ENCODE data around the gene SRGAP3. TPM values are rescaled to one million over a fixed set of nuclear protein-coding genes. Genes with fewer than 3 reads are reported as not detected.

Gene SRGAP3
- total RNA-seq, 1 experiment from 2014 or later: 17.9 TPM

DNA sequence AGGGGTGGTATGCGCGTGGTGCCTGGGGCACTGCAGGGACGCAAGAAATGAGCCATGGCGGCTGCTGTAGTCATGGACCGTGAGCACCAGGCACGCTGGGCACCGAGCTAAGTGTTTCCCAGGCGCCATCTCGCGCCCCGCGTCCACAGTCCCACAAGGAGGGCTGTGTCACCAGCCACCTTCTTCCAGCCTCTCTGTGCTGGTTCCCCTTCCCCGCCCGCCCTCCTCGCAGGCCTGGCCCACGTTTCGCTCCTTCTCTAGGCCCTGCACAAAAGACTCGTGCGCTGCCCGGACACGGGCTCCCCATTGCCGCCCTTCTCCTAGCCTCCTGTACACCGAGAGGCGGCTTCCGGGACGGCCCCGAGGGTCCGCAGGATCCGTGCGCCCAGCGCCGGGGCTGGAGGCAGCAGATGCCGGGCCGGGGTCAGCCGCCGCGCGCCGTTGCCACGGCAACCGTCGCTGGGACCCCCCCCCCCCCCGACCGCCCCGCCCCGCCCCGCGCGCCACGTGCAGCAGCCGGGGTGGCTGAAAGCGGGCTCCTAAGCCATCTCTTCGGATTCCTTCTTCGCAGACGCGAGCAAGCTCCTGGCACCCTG, 113.4 kb downstream of the SRGAP3 start (continued):
- no peak for TF ChIP-seq EMX1 (CRISPR knock-in tag; IDR thresholded peaks at IDR 0.05)
- TF ChIP-seq ZNF396 (CRISPR knock-in tag; IDR thresholded peaks at IDR 0.05; ENCODE audit: borderline replicate concordance): no peak
- TF ChIP-seq FOXP1 (CRISPR knock-in tag; IDR thresholded peaks at IDR 0.05; ENCODE audit: borderline replicate concordance): no peak
- no peak for TF ChIP-seq ESRRA (CRISPR knock-in tag; IDR thresholded peaks at IDR 0.05; ENCODE audit: borderline replicate concordance)
- no peak for TF ChIP-seq NR2C2 (CRISPR knock-in tag; IDR thresholded peaks at IDR 0.05)
- no peak for TF ChIP-seq NFATC4 (CRISPR knock-in tag; IDR thresholded peaks at IDR 0.05)
- no peak for TF ChIP-seq GABPB1 (CRISPR knock-in tag; IDR thresholded peaks at IDR 0.05)
- no peak for TF ChIP-seq CBFB (CRISPR knock-in tag; IDR thresholded peaks at IDR 0.05; ENCODE audit: low read depth)
- no peak for TF ChIP-seq ZNF281 (CRISPR knock-in tag; IDR thresholded peaks at IDR 0.05)
- no peak for TF ChIP-seq ETV6 (CRISPR knock-in tag; IDR thresholded peaks at IDR 0.05)
- no peak for TF ChIP-seq OVOL2 (CRISPR knock-in tag; IDR thresholded peaks at IDR 0.05; ENCODE audit: borderline replicate concordance)

- Mint-ChIP-seq H3K36me3 (peaks cover 7% of the 10 kb centered on the region), H3K27ac (no peak overlapping the region), H3K4me3 (peak overlapping the region; percentile 61), H3K4me1 (peaks cover 17% of the 10 kb centered on the region), H3K9me3 (peaks cover 11% of the 10 kb centered on the region), H3K27me3 (ENCODE audit: low read depth) (peaks cover 22% of the 10 kb centered on the region)
- CTCF ChIA-PET: interaction anchor here (0.9 to 2.4 kb wide), 6 partner anchors 11 to 167 kb away, joined by 3 to 19 read pairs (median 4); no protein-coding TSS in a partner anchor
- POLR2A ChIA-PET: no interaction called here
- DNase-seq (ENCODE audit: low spot score) (no peak), ATAC-seq (peak; percentile 40)
- TF ChIP-seq GTF2I (CRISPR knock-in tag; conservative IDR thresholded peaks at IDR 0.05) (no peak), ATF2 (CRISPR knock-in tag; IDR thresholded peaks at IDR 0.05; ENCODE audit: borderline replicate concordance, low read depth) (no peak), ZNF232 (CRISPR knock-in tag; IDR thresholded peaks at IDR 0.05) (no peak), ETV6 (CRISPR knock-in tag; IDR thresholded peaks at IDR 0.05) (no peak), NFYB (CRISPR knock-in tag; conservative IDR thresholded peaks at IDR 0.05; ENCODE audit: low read depth) (no peak), ZNF512 (CRISPR knock-in tag; IDR thresholded peaks at IDR 0.05; ENCODE audit: borderline replicate concordance) (no peak), CREM (CRISPR knock-in tag; IDR thresholded peaks at IDR 0.05) (no peak), ZNF121 (CRISPR knock-in tag; IDR thresholded peaks at IDR 0.05) (no peak), CREB1 (CRISPR knock-in tag; IDR thresholded peaks at IDR 0.05) (no peak), ESRRA (CRISPR knock-in tag; IDR thresholded peaks at IDR 0.05; ENCODE audit: borderline replicate concordance) (no peak), CBFB (CRISPR knock-in tag; IDR thresholded peaks at IDR 0.05; ENCODE audit: low read depth) (no peak), PRRX2 (CRISPR knock-in tag; IDR thresholded peaks at IDR 0.05) (no peak)
- TF ChIP-seq, protein P1, sequence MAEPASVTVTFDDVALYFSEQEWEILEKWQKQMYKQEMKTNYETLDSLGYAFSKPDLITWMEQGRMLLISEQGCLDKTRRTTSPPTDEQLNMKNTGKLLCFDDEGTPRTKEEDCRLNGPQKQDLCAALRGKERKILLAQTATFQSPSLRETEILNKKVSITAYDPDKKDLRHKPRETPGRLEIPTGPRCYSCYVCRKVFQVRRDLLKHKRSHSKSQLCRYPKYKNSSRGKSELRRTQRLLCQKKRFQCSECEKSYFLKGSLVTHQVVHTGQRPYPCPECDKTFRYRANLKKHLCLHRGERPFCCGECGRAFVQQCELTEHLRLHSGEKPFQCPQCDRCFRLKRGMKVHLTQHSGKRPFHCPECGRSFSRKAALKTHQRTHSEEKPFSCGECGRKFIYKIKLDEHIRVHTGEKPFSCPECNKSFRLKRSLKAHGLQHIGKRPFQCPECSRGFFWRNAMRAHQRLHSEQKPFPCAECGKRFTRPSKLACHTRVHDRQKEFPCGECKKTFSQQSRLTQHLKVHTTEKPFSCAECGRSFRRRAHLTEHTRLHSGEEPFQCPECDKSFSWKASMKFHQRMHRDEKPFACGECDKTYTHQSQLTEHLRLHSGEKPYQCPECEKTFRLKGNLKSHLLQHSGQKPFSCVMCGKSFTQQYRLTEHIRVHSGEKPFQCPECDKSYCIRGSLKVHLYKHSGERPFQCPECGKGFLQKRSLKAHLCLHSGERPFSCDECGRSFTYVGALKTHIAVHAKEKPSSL (CRISPR knock-in tag; conservative IDR thresholded peaks at IDR 0.05): no peak
- TF ChIP-seq, protein P2, sequence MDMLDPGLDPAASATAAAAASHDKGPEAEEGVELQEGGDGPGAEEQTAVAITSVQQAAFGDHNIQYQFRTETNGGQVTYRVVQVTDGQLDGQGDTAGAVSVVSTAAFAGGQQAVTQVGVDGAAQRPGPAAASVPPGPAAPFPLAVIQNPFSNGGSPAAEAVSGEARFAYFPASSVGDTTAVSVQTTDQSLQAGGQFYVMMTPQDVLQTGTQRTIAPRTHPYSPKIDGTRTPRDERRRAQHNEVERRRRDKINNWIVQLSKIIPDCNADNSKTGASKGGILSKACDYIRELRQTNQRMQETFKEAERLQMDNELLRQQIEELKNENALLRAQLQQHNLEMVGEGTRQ (CRISPR knock-in tag; IDR thresholded peaks at IDR 0.05): no peak
- TF ChIP-seq, protein P3, sequence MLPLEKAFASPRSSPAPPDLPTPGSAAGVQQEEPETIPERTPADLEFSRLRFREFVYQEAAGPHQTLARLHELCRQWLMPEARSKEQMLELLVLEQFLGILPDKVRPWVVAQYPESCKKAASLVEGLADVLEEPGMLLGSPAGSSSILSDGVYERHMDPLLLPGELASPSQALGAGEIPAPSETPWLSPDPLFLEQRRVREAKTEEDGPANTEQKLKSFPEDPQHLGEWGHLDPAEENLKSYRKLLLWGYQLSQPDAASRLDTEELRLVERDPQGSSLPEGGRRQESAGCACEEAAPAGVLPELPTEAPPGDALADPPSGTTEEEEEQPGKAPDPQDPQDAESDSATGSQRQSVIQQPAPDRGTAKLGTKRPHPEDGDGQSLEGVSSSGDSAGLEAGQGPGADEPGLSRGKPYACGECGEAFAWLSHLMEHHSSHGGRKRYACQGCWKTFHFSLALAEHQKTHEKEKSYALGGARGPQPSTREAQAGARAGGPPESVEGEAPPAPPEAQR (CRISPR knock-in tag; IDR thresholded peaks at IDR 0.05): no peak
Observed at GRCh38 chr3:9135526-9135925, 113.9 kb downstream of the SRGAP3 start.

Measured in WTC11 (cell line).